ENCODE results near the gene MOB3B.

Gene MOB3B

GRCh38 chr9:27402626-27403025 is 127.0 kb downstream of the MOB3B start:
- no peak for TF ChIP-seq CTCF (conservative IDR thresholded peaks at IDR 0.05; ENCODE audit: low read depth, low read length)
- no peak for DNase-seq (ENCODE audit: low read depth)
- no peak overlapping the region for H3K4me3 ChIP-seq (ENCODE audit: low read length)

- no peak for TF ChIP-seq CTCF (conservative IDR thresholded peaks at IDR 0.05; ENCODE audit: low read depth, low read length)
- H3K4me3 ChIP-seq (ENCODE audit: low read length): no peak overlapping the region
- DNase-seq (ENCODE audit: low read depth): no peak
These were observed 129.2 kb downstream of the MOB3B start for GRCh38 chr9:27400334-27400880.

- TF ChIP-seq CTCF (conservative IDR thresholded peaks at IDR 0.05; ENCODE audit: low read depth, low read length): no peak
- no peak for DNase-seq (ENCODE audit: low read depth)
- no peak overlapping the region for H3K4me3 ChIP-seq (ENCODE audit: low read length)
These were observed 130.5 kb downstream of the MOB3B start for GRCh38 chr9:27398982-27399653.

GRCh38 chr9:27396495-27396894 is 133.1 kb downstream of the MOB3B start:
- no peak for TF ChIP-seq CTCF (conservative IDR thresholded peaks at IDR 0.05; ENCODE audit: low read depth, low read length)
- DNase-seq (ENCODE audit: low read depth): no peak

GRCh38 chr9:27395484-27395921 is 134.1 kb downstream of the MOB3B start:
- no peak overlapping the region for H3K4me3 ChIP-seq (ENCODE audit: low read length)
- no peak for TF ChIP-seq CTCF (conservative IDR thresholded peaks at IDR 0.05; ENCODE audit: low read depth, low read length)
- DNase-seq (ENCODE audit: low read depth): no peak

More at GRCh38 chr9:27396495-27396894, 133.1 kb downstream of the MOB3B start:
- H3K4me3 ChIP-seq (ENCODE audit: low read length): no peak overlapping the region

- no peak overlapping the region for H3K4me3 ChIP-seq (ENCODE audit: low read length)
- DNase-seq (ENCODE audit: low read depth): no peak
- TF ChIP-seq CTCF (conservative IDR thresholded peaks at IDR 0.05; ENCODE audit: low read depth, low read length): no peak
These were observed 134.8 kb downstream of the MOB3B start for GRCh38 chr9:27394826-27395201.

Measured in retinal pigment epithelial cell (primary cell).